GM21786 (cell line): ENCODE results near the gene HMGCR.

Experiments
- ATAC-seq: cut with Tn5 transposase; IDR thresholded peaks from one replicate; pipeline ENCODE4 v1.9.1; 2021; ENCODE audit not compliant: unreplicated experiment

HMGCR gene

GRCh38 chr5:75380099-75380498 is 43.1 kb downstream of the HMGCR start:
- no peak for ATAC-seq

GRCh38 chr5:75381456-75381855 is 44.4 kb downstream of the HMGCR start:
- no peak for ATAC-seq

- ATAC-seq = no peak
Observed at GRCh38 chr5:75384218-75384617, 47.2 kb downstream of the HMGCR start.

- no peak for ATAC-seq
Observed at GRCh38 chr5:75387806-75388205, 50.8 kb downstream of the HMGCR start.

GRCh38 chr5:75389430-75389829 is 52.4 kb downstream of the HMGCR start:
- no peak for ATAC-seq

- ATAC-seq = no peak
Observed at GRCh38 chr5:75395277-75395676, 58.3 kb downstream of the HMGCR start.

GRCh38 chr5:75405296-75405695 is 68.3 kb downstream of the HMGCR start:
- no peak for ATAC-seq
